Nephron progenitor cell (in vitro differentiated cells): ENCODE data around the gene DCHS2.

Experiments
- DNase-seq: peaks from one replicate; pipeline ENCODE4 v3.0.0; 2021
- H3K27ac Mint-ChIP-seq: 2 replicates; pipeline ENCODE4 v1.8.0; 2021; ENCODE audit warnings: mild to moderate bottlenecking, moderate library complexity, mixed read lengths
- H3K27me3 Mint-ChIP-seq: 2 replicates; pipeline ENCODE4 v1.8.0; 2021; ENCODE audit warnings: mild to moderate bottlenecking, low read depth, mixed read lengths; ENCODE audit not compliant: poor library complexity
- H3K36me3 Mint-ChIP-seq: 2 replicates; pipeline ENCODE4 v1.8.0; 2021; ENCODE audit warnings: low read depth, mixed read lengths
- H3K4me1 Mint-ChIP-seq: 2 replicates; pipeline ENCODE4 v1.8.0; 2021; ENCODE audit warnings: mixed read lengths
- H3K4me3 Mint-ChIP-seq: 2 replicates; pipeline ENCODE4 v1.8.0; 2021; ENCODE audit warnings: mild to moderate bottlenecking, moderate library complexity, mixed read lengths
- H3K9me3 Mint-ChIP-seq: 2 replicates; pipeline ENCODE4 v1.8.0; 2021; ENCODE audit warnings: mild to moderate bottlenecking, moderate library complexity, mixed read lengths
- TF ChIP-seq, protein P1 (sequence below): fragments of 200-600 bp; sonication (generic); IDR thresholded peaks from 2 replicates; pipeline ENCODE4 v1.5.0; 2021; ENCODE audit warnings: antibody characterized with exemption

The DCHS2 gene

DNA sequence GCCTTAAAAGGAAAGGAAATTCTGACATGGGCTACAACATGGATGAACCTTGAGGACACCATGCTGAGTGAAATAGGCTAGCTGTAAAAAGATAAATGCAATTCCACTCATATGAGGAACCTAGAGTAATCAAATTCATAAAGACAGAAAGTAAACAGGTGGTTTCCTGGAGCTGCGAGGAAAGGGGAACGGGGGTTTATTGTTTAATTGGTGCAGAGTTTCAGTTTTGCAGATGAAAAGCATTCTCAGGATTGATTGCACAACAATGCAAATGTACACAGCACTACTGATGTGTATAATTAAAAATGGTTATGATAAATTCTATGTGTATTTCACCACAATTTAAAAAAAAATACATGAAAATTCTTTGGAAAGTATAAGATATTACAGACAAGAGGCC is 34.6 kb upstream of the DCHS2 start:
- TF ChIP-seq, protein P1, sequence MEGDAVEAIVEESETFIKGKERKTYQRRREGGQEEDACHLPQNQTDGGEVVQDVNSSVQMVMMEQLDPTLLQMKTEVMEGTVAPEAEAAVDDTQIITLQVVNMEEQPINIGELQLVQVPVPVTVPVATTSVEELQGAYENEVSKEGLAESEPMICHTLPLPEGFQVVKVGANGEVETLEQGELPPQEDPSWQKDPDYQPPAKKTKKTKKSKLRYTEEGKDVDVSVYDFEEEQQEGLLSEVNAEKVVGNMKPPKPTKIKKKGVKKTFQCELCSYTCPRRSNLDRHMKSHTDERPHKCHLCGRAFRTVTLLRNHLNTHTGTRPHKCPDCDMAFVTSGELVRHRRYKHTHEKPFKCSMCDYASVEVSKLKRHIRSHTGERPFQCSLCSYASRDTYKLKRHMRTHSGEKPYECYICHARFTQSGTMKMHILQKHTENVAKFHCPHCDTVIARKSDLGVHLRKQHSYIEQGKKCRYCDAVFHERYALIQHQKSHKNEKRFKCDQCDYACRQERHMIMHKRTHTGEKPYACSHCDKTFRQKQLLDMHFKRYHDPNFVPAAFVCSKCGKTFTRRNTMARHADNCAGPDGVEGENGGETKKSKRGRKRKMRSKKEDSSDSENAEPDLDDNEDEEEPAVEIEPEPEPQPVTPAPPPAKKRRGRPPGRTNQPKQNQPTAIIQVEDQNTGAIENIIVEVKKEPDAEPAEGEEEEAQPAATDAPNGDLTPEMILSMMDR = no peak
- no peak overlapping the region for H3K4me3 Mint-ChIP-seq
- H3K9me3 Mint-ChIP-seq = no peaks in the 10 kb centered on the region
- no peak for DNase-seq
- H3K36me3 Mint-ChIP-seq = no peaks in the 10 kb centered on the region
- peaks cover 7% of the 10 kb centered on the region for H3K27me3 Mint-ChIP-seq
- no peak overlapping the region for H3K27ac Mint-ChIP-seq
- H3K4me1 Mint-ChIP-seq = no peaks in the 10 kb centered on the region

DNA sequence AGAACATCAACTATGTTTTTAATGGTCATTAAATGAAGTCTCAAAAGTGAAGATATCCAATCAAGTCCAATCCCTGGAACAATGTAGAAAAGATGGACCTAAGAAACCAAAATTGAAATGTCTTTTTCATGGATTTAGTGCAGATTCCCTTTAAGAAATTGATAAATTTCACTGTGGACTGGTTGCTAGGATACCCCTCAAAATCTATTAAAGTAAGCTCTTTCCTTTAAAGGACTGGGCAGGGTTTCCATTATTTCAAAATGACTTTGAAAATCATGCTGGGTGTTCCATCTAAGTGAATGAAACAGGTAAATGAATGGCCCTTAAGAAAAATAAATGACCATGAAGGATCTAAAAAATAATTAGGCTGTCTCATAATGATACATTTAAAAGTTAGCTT is 30.0 kb upstream of the DCHS2 start:
- Mint-ChIP-seq H3K27ac (no peak overlapping the region), H3K36me3 (no peaks in the 10 kb centered on the region), H3K4me1 (peaks cover 9% of the 10 kb centered on the region), H3K27me3 (peaks cover 2% of the 10 kb centered on the region), H3K9me3 (no peaks in the 10 kb centered on the region), H3K4me3 (no peak overlapping the region)
- no peak for DNase-seq
- TF ChIP-seq, protein P1 = no peak

DNA sequence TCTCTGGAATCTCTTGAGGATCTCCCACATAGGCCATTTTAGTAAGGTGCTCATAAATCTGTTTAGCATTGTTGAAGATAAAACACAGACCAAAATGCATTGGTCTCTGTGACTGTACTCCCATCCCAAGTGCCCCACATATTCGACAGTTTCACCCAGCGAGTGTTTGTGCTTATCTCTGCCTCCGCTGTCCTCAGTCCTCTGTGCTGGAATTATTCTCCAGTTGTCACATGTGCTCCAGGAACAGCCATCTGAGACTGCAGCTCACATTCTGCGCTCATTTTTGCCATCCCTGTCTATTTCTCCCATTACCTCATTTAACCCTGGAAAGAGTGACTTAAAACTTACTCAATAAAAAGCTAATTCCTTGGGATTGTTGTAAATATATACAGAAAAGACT is 27.6 kb upstream of the DCHS2 start:
- Mint-ChIP-seq H3K4me1 (peaks cover 18% of the 10 kb centered on the region), H3K27ac (peak overlapping the region; percentile 10)

DNA sequence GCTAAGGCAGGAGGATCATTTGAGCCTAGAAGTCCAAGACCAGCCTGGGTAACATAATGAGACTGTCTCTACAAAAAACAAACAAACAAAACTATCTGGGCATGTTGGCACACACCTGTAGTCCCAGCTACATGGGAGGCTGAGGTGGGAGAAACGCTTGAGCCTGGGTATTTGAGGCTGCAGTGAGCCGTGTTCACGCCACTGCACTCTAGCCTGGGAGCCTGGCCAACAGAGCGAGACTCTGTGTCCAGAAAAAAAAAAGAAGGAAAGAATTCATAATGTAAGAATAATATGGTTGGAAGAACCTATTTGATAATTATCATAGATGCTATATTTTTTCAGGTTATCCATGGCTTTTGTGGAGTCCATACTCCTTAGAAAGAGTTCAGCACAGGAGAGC is 26.0 kb upstream of the DCHS2 start:
- H3K27ac Mint-ChIP-seq = no peak overlapping the region
- no peak for DNase-seq
- TF ChIP-seq, protein P1 = no peak
- H3K36me3 Mint-ChIP-seq = no peaks in the 10 kb centered on the region
- H3K4me1 Mint-ChIP-seq = peaks cover 22% of the 10 kb centered on the region
- H3K4me3 Mint-ChIP-seq = no peak overlapping the region
- peaks cover 12% of the 10 kb centered on the region for H3K9me3 Mint-ChIP-seq
- H3K27me3 Mint-ChIP-seq = no peaks in the 10 kb centered on the region

More for the DNA sequence above, 27.6 kb upstream of the DCHS2 start:
- DNase-seq = no peak
- Mint-ChIP-seq H3K4me3 (no peak overlapping the region), H3K27me3 (no peaks in the 10 kb centered on the region), H3K36me3 (no peaks in the 10 kb centered on the region), H3K9me3 (peaks cover 4% of the 10 kb centered on the region)
- TF ChIP-seq, protein P1 = no peak

DNA sequence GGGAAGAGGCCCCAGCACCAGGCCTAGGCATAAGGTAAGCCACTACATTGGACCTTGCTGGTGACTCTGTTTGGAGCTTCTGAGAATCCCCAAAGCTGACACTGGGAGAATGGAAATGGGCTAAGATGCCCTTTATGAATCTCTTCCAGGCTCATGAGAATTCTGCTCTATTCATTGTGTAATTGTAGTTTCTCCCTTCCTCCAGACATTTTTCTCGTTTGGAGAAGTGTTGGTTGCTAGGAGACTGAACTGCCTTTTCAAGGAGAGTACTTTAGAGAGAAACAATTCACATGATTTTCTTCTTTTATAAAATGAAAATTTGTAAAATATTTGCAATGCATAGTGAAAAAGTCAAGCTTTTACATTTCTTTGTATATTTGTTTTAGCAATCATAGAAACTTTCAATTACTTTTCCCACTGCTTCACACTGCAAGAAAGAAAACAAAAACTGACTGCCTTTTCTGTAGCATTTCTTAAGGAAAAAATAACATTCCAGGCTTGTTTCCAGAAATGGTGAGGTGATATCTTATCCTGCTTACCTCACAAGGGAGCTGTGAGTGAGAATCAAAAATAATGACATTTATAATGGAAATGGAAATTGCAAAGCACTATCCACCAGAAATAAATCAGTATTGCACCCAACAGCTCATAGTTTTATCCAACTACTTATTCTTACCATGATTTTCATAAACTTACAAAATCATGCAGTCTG is 24.9 kb upstream of the DCHS2 start:
- peaks cover 33% of the 10 kb centered on the region for H3K4me1 Mint-ChIP-seq
- no peaks in the 10 kb centered on the region for H3K27me3 Mint-ChIP-seq
- peaks cover 12% of the 10 kb centered on the region for H3K9me3 Mint-ChIP-seq
- H3K36me3 Mint-ChIP-seq = no peaks in the 10 kb centered on the region
- H3K4me3 Mint-ChIP-seq = no peak overlapping the region
- no peak for DNase-seq
- H3K27ac Mint-ChIP-seq = no peak overlapping the region
- TF ChIP-seq, protein P1 = no peak

DNA sequence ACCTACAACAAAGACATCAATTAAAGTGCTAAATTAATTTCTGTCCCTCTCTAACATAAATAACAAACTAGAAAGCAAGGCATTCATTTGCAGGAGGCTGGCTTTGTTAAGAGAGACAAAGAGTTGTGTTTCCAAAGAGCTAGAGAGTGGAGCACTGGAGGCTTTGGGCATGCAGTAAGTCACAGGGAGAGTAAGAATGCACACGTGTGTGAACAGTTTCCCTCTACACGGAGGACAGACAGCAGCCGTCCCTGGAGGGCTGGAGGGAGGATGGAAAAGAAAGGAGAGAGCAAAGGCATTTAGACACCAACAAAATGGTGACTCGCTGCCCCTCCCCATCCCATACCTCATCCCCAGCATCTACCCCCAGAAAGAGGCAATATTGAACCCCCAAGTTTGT is 20.4 kb upstream of the DCHS2 start:
- Mint-ChIP-seq H3K4me3 (no peak overlapping the region), H3K4me1 (peaks cover 24% of the 10 kb centered on the region)

More for the DNA sequence above, 20.4 kb upstream of the DCHS2 start:
- TF ChIP-seq, protein P1 = no peak
- DNase-seq = no peak
- peaks cover 6% of the 10 kb centered on the region for H3K27me3 Mint-ChIP-seq
- no peaks in the 10 kb centered on the region for H3K36me3 Mint-ChIP-seq
- H3K9me3 Mint-ChIP-seq = peaks cover 12% of the 10 kb centered on the region
- no peak overlapping the region for H3K27ac Mint-ChIP-seq
